GM12878 (cell line): ENCODE measurements around the gene ERN1. TPM values are rescaled to one million over a fixed set of nuclear protein-coding genes. Genes with fewer than 3 reads are reported as not detected.

ENCODE experiments used
- ATAC-seq: fragments of 200-7000 bp; cut with Tn5 transposase; 3 replicates; pipeline ENCODE4 v1.9.1; 2020; ENCODE audit warnings: mild to moderate bottlenecking, moderate library complexity
- BruUV-seq: library from RNA; stranded (reverse); fragments of 400-500 nt; replicated peaks from 2 replicates; lab custom pipeline; 2021; lab: Mats Ljungman, UMichigan
- CTCF ChIA-PET: fragments of 300-600 bp; sonication (Branson Sonifier 250); formaldehyde crosslinking; extraction: SDS; loops from one replicate; lab custom pipeline; 2021; ENCODE audit warnings: inconsistent platforms; lab: Yijun Ruan, JAX
- POLR2A ChIA-PET: fragments of 350-600 bp; formaldehyde crosslinking; extraction: SDS; loops from one replicate; lab custom pipeline; 2021; ENCODE audit warnings: inconsistent platforms; lab: Charles Lee
- RAD21 ChIA-PET: fragments of 300-600 bp; sonication (Branson Sonifier 250); formaldehyde crosslinking; loops from one replicate; lab custom pipeline; 2023; ENCODE audit warnings: antibody characterized with exemption; ENCODE audit not compliant: unreplicated experiment; lab: Charles Lee
- SMC1A ChIA-PET: fragments of 300-600 bp; sonication (Branson Sonifier 250); formaldehyde crosslinking; loops from one replicate; lab custom pipeline; 2023; ENCODE audit not compliant: unreplicated experiment, uncharacterized antibody; lab: Charles Lee
- DNase-seq: peaks from one replicate; pipeline ENCODE4 v3.0.0-alpha.2; 2011; ENCODE audit warnings: low read depth, low spot score
- FAIRE-seq: peaks from 3 replicates; lab custom pipeline; 2011; peaks lifted over from hg19 to GRCh38; lab: Jason Lieb, UNC
- H2AFZ ChIP-seq: 2 replicates; pipeline ENCODE4 v1.6.0; 2011; ENCODE audit warnings: low read depth, low read length, control low read depth; ENCODE audit not compliant: control insufficient read depth
- H3K27ac ChIP-seq: 2 replicates; pipeline ENCODE4 v1.5.1; 2011; ENCODE audit warnings: control low read depth; ENCODE audit not compliant: control insufficient read depth, insufficient read depth
- H3K27me3 ChIP-seq, 2 experiments: replicated peaks in 1 of 2; 2 replicates each; pipeline versions ENCODE4 v1.6.0 to v1.6.1; 2011; ENCODE audit warnings: low read length in 1 of 2; ENCODE audit not compliant: control insufficient read depth in 2 of 2, insufficient read depth in 2 of 2
- H3K36me3 ChIP-seq, 2 experiments: 2 replicates each; pipeline ENCODE4 v1.5.1; 2011; ENCODE audit warnings: low read length in 1 of 2; ENCODE audit not compliant: control insufficient read depth in 2 of 2, insufficient read depth in 2 of 2
- H3K4me1 ChIP-seq: 2 replicates; pipeline ENCODE4 v1.6.1; 2011; ENCODE audit warnings: mild to moderate bottlenecking, low read length, moderate library complexity, mixed read lengths; ENCODE audit not compliant: control insufficient read depth, insufficient read depth
- H3K4me2 ChIP-seq: 2 replicates; pipeline ENCODE4 v1.6.0; 2011; ENCODE audit warnings: control low read depth; ENCODE audit not compliant: control insufficient read depth, insufficient read depth
- H3K4me3 ChIP-seq: fragments of 200-600 bp; sonication (generic); 2 replicates; pipeline ENCODE4 v1.5.1; 2016
- H3K79me2 ChIP-seq: 2 replicates; pipeline ENCODE4 v1.6.0; 2011; ENCODE audit warnings: low read length; ENCODE audit not compliant: control insufficient read depth, insufficient read depth
- H3K9ac ChIP-seq: 2 replicates; pipeline ENCODE4 v1.8.0; 2011; ENCODE audit warnings: low read length, control low read depth, mixed read lengths; ENCODE audit not compliant: control insufficient read depth, insufficient read depth
- H3K9me3 ChIP-seq: replicated peaks from 3 replicates; pipeline ENCODE4 v1.5.1; 2011; ENCODE audit warnings: mild to moderate bottlenecking, low read length; ENCODE audit not compliant: control insufficient read depth, insufficient read depth
- H4K20me1 ChIP-seq: 2 replicates; pipeline ENCODE4 v1.6.0; 2011; ENCODE audit not compliant: control insufficient read depth, insufficient read depth
- IKZF1 ChIP-seq: fragments of 450-650 bp; conservative IDR thresholded peaks from 2 replicates; pipeline ENCODE4 v1.6.1; 2017; ENCODE audit warnings: antibody characterized with exemption, mild to moderate bottlenecking
- IRF3 ChIP-seq: fragments of 450-650 bp; IDR thresholded peaks from 2 replicates; pipeline ENCODE4 v1.6.1; 2014; ENCODE audit warnings: mild to moderate bottlenecking
- MEF2A ChIP-seq: IDR thresholded peaks from 2 replicates; pipeline ENCODE4 v1.6.1; 2011; ENCODE audit warnings: low read depth, mild to moderate bottlenecking, low read length, moderate library complexity; ENCODE audit not compliant: insufficient read depth
- MEF2B ChIP-seq: fragments of 450-650 bp; IDR thresholded peaks from 2 replicates; pipeline ENCODE4 v1.6.1; 2018; ENCODE audit warnings: mild to moderate bottlenecking, moderate library complexity; ENCODE audit not compliant: partially characterized antibody, poor library complexity, severe bottlenecking
- NR2C1 ChIP-seq: fragments of 450-650 bp; IDR thresholded peaks from 2 replicates; pipeline ENCODE4 v1.6.1; 2017; ENCODE audit warnings: antibody characterized with exemption, mild to moderate bottlenecking, moderate library complexity
- NR2F1 ChIP-seq: fragments of 450-650 bp; conservative IDR thresholded peaks from 2 replicates; pipeline ENCODE4 v1.6.1; 2017; ENCODE audit warnings: mild to moderate bottlenecking
- PBX3 ChIP-seq: IDR thresholded peaks from 2 replicates; pipeline ENCODE4 v1.6.1; 2011; ENCODE audit warnings: mild to moderate bottlenecking, low read depth, low read length, moderate library complexity; ENCODE audit not compliant: insufficient replicate concordance
- RELA ChIP-seq: fragments of 450-650 bp; IDR thresholded peaks from 2 replicates; pipeline ENCODE4 v1.8.0; 2014; ENCODE audit warnings: borderline replicate concordance; ENCODE audit not compliant: partially characterized antibody
- SMAD5 ChIP-seq: IDR thresholded peaks from 2 replicates; pipeline ENCODE4 v1.6.1; 2016; ENCODE audit warnings: antibody characterized with exemption, low read depth
- TAF1 ChIP-seq: IDR thresholded peaks from 2 replicates; pipeline ENCODE4 v1.6.1; 2011; ENCODE audit warnings: mild to moderate bottlenecking, low read depth, low read length, borderline replicate concordance
- TCF7 ChIP-seq: IDR thresholded peaks from 2 replicates; pipeline ENCODE4 v1.6.1; 2014; ENCODE audit warnings: antibody characterized with exemption, borderline replicate concordance
- WRNIP1 ChIP-seq: IDR thresholded peaks from 2 replicates; pipeline ENCODE4 v1.6.1; 2011; ENCODE audit warnings: low read depth, low read length, improper control_type of control experiment, borderline replicate concordance
- ZBTB40 ChIP-seq: fragments of 450-650 bp; IDR thresholded peaks from 2 replicates; pipeline ENCODE4 v1.6.1; 2016; ENCODE audit warnings: mild to moderate bottlenecking, moderate library complexity, borderline replicate concordance
- ZNF207 ChIP-seq: fragments of 450-650 bp; IDR thresholded peaks from 2 replicates; pipeline ENCODE4 v1.6.1; 2014; ENCODE audit warnings: antibody characterized with exemption, mild to moderate bottlenecking, borderline replicate concordance
- ZNF274 ChIP-seq: IDR thresholded peaks from one replicate; pipeline ENCODE4 v1.8.0; 2011; ENCODE audit not compliant: insufficient read length, insufficient read depth
- ZZZ3 ChIP-seq: IDR thresholded peaks from 2 replicates; pipeline ENCODE4 v1.6.1; 2011; ENCODE audit warnings: low read depth; ENCODE audit not compliant: control insufficient read depth, insufficient read length
- WGBS: methylation state at CpG from one replicate; pipeline ENCODE4 v1.1.6; 2016; ENCODE audit warnings: low lambda C conversion rate; ENCODE audit not compliant: insufficient replicate concordance, insufficient coverage; ENCODE audit errors: missing lambda C conversion rate; 5-methylcytosine and 5-hydroxymethylcytosine counted together
- in situ Hi-C: fragments of 300-500 bp; cut with MboI; formaldehyde crosslinking; loops from 9 replicates; pipeline ENCODE4 v1.14.3; 2018; ENCODE audit warnings: mixed read lengths
- intact Hi-C: fragments of 100-400 bp; cut with micrococcal nuclease; formaldehyde crosslinking; loops from one replicate; pipeline ENCODE4 v1.14.2; 2022; ENCODE audit not compliant: unreplicated experiment
- polyA plus RNA-seq, 11 experiments: library from polyadenylated mRNA; depleted of rRNA in 4 of 11; unstranded in 6 of 11; stranded (reverse) in 5 of 11; fragments of >200 nt; fragmentation: Nextera tagmentation in 4 of 11; fragmentation: Illumina TruSeq in 1 of 11; extraction: Ambion mirVana in 4 of 11; extraction: Trizol in 1 of 11; gene quantifications; 1 replicate in 1 of 11; 2 replicates in 10 of 11; pipeline versions ENCODE4 v1.2.1 to v1.2.3, GENCODE V29; 2011 to 2016; ENCODE audit warnings: inconsistent platforms in 2 of 11, missing spikeins in 2 of 11, low read depth in 1 of 11
- total RNA-seq, 4 experiments: library from RNA; depleted of rRNA in 3 of 4; stranded (reverse); fragments of >200 nt in 3 of 4; fragmentation: Illumina TruSeq in 1 of 4; extraction: Trizol in 1 of 4; gene quantifications; 2 replicates each; pipeline versions ENCODE4 v1.2.1 to v1.2.3, GENCODE V29; 2013 to 2021

The ERN1 gene
- total and polyA plus RNA-seq, 10 of the 15 experiments (the other 5 are each of a cell fraction or from before 2014, with no cell fraction given): 2.6 to 19.2 (median 7.6) TPM

- no TSS peak for BruUV-seq
- no peak for TF ChIP-seq MEF2B
- TF ChIP-seq ZNF207: no peak
- no peak for TF ChIP-seq TAF1
- no peak for TF ChIP-seq WRNIP1
- no peak for TF ChIP-seq PBX3
- TF ChIP-seq NR2F1: no peak
- TF ChIP-seq SMAD5: no peak
- TF ChIP-seq IRF3: no peak
- no peak for TF ChIP-seq NR2C1
- no peak for TF ChIP-seq ZBTB40
- no peak for TF ChIP-seq ZNF274
- TF ChIP-seq TCF7: no peak
- no peak for TF ChIP-seq ZZZ3
- no peak for TF ChIP-seq IKZF1
- TF ChIP-seq MEF2A: no peak
- TF ChIP-seq RELA: no peak
Measured at GRCh38 chr17:64009571-64010402, 120.2 kb downstream of the ERN1 start.

More at GRCh38 chr17:64009571-64010402, 120.2 kb downstream of the ERN1 start:
- intact Hi-C loops: no loop called here
- RAD21 ChIA-PET: interaction anchor here (0.8 kb wide), 1 partner anchor 22 kb away, joined by 3 read pairs; no protein-coding TSS in a partner anchor
- no peak overlapping the region for H3K4me3 ChIP-seq
- no peaks in the 10 kb centered on the region for H4K20me1 ChIP-seq
- in situ Hi-C loops: no loop called here
- no peak overlapping the region for H3K9ac ChIP-seq
- 62% methylated on average over 8 of the region's 8 CpGs for WGBS
- DNase-seq: no peak
- no peak overlapping the region for H3K27ac ChIP-seq
- POLR2A ChIA-PET: interaction anchor here (0.5 to 0.7 kb wide), 3 partner anchors 94 to 625 kb away, joined by 3 to 6 read pairs (median 4); no protein-coding TSS in a partner anchor
- peaks cover 4 to 9% of the 10 kb centered on the region in 2 experiments; a peak in 3 of 4 replicates for H3K36me3 ChIP-seq
- no peaks in the 10 kb centered on the region for H3K4me1 ChIP-seq
- no peak for ATAC-seq
- CTCF ChIA-PET: interaction anchor here (1.0 to 1.7 kb wide), 4 partner anchors 15 to 124 kb away, joined by 3 to 6 read pairs (median 4); no protein-coding TSS in a partner anchor
- H3K9me3 ChIP-seq: no peaks in the 10 kb centered on the region; the same call in 2 of the 3 replicates
- no peak for FAIRE-seq
- no peak overlapping the region for H2AFZ ChIP-seq
- H3K4me2 ChIP-seq: no peak overlapping the region
- H3K79me2 ChIP-seq: peaks cover 25% of the 10 kb centered on the region
- SMC1A ChIA-PET: no interaction called here
- H3K27me3 ChIP-seq: no peaks in the 10 kb centered on the region
